HG03175 (cell line): ENCODE results near the gene FOCAD.

Source experiments
- ATAC-seq: cut with Tn5 transposase; IDR thresholded peaks from one replicate; pipeline ENCODE4 v1.9.1; 2021; ENCODE audit warnings: mild to moderate bottlenecking, moderate library complexity; ENCODE audit not compliant: unreplicated experiment

The FOCAD gene

GRCh38 chr9:20729523-20729922 is 45.5 kb downstream of the FOCAD start:
- ATAC-seq = no peak

GRCh38 chr9:20732118-20732517 is 48.1 kb downstream of the FOCAD start:
- ATAC-seq = no peak

- no peak for ATAC-seq
These were observed 50.2 kb downstream of the FOCAD start for GRCh38 chr9:20734275-20734674.

DNA sequence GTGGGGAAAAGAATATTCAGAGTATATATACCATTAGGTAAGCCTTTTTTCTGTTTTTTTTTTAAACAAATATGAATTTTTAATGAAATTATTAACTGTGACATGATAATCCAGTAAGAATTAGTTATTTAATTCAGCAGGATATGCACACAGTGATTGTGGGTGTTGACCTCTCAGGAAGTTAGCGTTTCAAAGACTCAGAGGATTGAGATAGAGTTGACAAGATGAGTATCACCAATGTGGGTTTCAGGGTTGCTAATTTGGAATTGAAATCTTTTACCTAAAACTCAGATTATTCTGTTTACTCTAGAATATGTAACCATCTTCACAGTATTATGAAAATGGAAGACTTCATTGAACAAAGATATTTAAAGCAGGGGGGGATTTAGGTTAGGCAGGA is 56.2 kb downstream of the FOCAD start:
- ATAC-seq = no peak

- ATAC-seq = no peak
These were observed 57.0 kb downstream of the FOCAD start for GRCh38 chr9:20740929-20741582.

DNA sequence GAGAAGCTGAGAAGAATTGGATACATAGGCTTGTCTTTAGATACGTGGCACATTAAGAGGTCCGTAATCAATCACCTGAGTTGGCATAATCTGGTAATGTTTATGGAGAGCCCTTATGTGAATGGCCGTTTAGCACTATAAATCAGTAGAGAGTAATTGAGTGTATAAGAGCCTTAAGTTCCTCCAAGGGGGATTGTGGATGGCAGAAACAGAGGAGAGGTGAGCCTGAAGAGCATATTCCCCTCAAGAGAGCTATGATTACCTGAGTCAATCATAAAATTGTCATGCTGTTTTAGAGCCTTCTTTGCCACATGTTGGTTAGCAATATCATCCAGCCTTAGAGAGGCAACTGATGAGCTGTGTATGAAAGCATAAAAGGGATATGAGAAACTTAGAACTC is 58.8 kb downstream of the FOCAD start:
- ATAC-seq = no peak

GRCh38 chr9:20744036-20744630 is 60.1 kb downstream of the FOCAD start:
- no peak for ATAC-seq

DNA sequence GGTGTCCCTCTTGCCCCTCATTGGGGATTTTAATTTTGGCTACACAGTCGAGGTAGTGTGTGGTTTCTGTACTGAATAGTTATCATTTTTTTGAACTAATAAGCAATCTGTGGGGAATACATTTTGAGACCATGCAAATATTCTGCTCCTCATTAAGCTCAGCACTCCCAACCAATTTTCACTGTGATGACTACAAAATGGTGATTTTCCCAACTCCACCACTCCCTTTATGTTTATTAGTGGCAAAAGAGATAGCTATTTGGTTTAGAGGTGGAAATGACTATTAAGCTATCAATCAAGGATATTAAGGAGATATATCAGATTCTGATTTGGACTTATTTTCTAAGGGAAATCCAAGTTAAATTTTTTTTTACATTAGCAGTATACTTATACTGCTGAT is 62.9 kb downstream of the FOCAD start:
- no peak for ATAC-seq

DNA sequence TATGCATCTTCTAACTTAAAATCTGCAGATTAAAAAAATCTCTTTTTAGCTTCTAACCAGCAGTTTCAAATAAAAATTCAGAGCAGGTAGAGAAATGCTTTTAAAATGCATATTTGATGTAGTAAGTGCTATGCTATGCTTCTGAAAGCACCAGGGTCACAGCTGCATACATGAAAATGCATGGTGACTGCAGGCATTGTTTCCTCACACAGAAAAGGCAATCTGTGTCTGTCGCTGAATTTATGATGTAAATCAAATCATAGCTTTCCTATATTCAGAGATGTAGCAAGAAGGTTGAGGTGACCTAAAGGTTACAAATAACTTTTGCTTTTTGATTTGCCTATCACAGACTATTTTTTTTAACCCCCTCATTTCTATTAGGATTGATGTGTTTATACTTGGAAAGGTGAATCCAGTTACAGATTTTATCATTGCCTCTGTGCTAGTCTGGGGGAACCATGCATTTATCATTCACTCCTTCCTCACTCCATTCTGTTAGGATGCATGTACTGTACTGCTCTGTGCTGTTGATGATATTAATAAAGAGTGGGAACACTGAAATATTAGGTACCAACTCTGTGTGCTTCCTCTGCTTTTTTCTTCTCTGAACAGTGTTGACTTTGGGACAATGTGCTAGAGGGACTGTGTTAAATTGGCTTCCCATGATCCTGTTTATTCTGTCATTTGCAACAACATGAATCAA is 65.6 kb downstream of the FOCAD start:
- no peak for ATAC-seq

DNA sequence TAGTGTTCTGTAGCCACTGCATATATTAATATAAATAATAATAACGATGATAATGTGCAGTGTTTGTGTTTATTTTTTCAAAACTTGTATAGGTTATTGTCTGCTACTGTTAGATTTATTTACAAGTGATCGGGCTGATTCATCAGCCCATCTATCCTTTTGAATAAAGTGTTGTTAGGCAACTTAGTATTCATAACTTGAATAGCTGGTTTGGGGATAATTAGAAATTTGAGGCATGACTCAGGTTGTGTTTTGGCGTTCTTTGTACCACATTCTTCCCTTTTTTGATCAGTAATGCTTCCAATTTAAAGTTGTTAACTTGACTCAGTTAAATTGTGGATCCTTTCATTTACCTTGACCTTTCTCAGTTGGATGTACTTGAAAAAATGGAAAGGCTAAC is 69.7 kb downstream of the FOCAD start:
- ATAC-seq = no peak

GRCh38 chr9:20754556-20754955 is 70.5 kb downstream of the FOCAD start:
- ATAC-seq = no peak

GRCh38 chr9:20760246-20760891 is 76.3 kb downstream of the FOCAD start:
- no peak for ATAC-seq

- ATAC-seq = no peak
These were observed 86.9 kb downstream of the FOCAD start for GRCh38 chr9:20770947-20771346.

DNA sequence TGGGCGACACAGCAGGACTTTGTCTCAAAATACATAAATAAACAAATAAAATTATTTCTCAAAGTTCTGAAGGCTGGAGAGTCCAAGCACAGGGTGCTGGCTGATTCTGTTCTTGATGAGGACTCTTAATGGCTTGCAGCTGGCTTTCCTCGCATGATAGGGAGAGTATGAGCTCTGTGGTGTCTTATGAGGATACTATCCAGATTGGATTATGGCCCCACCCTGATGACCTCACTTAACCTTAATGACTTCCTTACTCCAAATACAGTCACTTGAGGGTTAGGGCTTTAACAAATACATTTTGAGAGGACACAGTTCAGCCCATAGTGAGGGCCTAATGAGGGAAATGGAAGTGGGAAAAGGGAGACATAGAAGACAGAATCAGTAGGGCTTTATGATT is 87.7 kb downstream of the FOCAD start:
- no peak for ATAC-seq

DNA sequence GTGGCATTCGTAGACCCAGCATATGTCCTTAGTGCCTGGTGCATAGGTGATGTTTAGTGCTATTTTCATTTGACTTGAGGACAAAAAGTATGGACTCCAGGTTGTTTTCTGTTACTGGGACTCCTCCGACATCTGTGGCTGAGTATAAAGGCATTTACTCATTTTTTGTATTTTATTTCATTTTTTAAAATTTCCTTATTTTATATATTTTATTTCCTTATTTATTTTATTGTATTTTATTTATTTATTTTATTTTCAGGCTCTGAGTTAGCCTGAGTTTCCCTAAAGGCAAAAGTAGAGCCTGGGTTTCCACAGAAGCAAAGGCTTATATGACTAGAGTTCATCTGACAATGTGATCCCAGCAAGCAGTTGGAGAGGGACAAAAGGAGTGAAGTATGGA is 91.6 kb downstream of the FOCAD start:
- no peak for ATAC-seq

- ATAC-seq = no peak
These were observed 97.0 kb downstream of the FOCAD start for GRCh38 chr9:20781092-20781491.

DNA sequence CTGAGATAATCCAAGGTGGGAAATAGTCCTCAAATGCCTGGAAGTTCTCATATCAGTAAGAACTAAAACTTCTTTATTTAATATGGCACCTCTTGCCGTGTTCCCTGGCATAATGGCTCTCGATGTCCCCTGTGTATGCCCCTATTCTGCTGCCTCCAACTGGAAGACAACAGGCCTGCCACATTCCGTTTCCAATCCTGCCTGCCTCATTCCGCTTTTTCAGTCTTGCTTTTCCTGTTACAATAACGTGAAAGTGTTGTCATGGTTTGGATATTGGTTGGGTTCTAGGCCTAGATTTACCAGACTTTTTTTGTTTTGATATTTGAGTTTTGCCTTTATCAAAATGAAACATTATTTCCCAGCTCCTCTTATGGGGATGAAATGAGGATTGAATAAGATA is 98.2 kb downstream of the FOCAD start:
- ATAC-seq = no peak

DNA sequence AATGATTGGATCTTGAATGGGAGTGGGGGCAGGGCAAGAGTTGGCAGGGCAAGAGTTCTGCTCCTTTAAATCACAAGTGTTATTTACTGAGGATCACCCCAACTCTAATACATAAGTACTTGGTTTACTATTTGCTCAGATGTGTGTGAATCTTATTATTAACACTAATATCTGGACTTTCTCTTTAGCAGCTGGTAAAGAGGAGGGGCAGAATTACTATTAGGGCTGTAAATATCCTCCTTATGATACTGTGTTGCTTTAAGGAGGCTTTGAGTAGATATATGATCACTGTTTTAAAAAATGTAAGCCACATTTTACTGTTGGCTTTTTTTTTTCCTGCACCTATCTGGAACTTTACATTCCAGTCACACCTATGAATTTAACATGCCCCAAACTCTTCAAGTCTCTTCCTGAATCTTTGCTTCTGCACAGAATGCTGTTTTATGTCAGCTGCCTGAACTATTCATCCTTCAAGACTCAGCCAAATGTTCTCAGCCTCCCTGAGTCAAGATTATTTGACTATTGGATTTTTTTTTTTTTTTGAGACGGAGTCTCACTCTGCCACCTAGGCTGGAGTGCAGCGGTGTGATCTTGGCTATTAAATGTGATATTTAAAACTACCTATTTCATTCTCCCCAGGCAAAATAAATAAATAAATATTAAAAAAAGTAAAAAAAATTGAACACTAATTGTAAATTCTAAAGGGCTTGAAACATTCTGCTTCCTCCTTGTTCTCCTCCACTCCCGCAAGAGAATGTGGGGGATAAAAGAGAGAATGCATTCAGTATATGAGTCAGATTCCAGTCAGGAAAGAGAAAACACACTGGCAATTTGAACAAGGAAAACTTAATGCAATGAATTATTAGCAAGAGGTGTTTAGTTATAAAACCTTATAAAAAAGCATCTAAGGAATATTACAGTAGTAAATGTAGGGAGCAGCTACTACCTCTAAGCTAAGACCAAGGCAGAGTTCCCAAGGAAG is 99.3 kb downstream of the FOCAD start:
- ATAC-seq = no peak

DNA sequence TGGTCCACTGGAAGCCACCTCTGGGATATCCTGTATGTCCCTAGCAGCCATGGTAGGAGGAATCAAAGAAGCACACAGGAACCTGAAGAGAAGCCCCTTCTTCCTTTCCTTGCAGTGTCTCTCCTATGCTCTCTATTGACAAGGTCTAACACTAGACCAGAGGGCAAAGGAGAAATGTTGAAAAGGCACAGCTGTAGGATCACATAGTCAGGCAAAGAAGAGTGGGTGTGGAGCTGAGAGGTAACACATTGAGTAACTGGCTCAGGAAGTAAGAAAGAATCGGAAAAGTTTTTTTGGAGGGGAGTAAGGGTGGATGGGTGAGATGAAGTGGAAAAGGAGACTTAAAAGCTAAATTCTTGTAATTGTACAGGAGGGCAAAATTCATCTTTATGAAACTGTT is 100.1 kb downstream of the FOCAD start:
- no peak for ATAC-seq

DNA sequence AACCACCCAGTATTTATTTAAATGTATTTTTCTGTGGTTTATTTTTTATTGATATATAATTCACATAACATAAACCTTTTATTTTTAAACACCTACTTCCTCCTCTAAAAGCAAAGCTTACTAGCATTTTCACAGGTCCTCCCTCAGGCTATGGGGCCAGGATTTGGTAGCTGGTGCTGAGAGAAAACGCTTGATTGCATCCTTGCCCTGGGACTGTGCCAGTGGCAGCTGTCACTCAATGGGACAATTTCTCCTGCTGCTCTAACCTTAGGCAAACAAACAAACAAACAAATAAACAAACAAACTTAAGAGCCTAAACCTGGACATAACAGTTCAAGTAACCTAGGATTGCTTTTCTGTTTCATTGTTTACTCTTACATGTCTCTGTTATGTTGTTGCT is 102.7 kb downstream of the FOCAD start:
- no peak for ATAC-seq
